Measurements from ENCODE around the gene UTP14A. TPM values are rescaled to one million over a fixed set of nuclear protein-coding genes. Genes with fewer than 3 reads are reported as not detected.

UTP14A gene
- total and polyA plus RNA-seq, 2 experiments from 2014 or later: 14.6 to 18.5 TPM

DNA sequence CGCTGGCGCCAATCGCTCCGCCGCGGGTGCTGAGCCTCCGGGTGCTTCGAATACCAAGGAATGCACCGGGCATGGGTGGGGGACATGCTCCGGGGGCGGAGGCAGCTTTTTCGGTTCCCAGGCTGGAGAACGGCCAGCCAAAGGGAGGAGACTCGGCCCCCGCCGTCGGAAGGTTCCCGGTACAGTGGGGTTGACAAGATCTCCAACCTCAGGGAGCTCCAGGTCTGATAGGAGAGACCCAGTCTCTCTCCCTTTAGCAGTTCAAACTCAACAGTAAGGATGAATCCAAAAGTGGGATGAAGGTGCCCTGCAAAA is 47.3 kb downstream of the UTP14A start:
- Histone ChIP-seq H4K20me1 (replicated peaks; ENCODE audit: insufficient read depth) (no peaks in the 10 kb centered on the region), H3K4me3 (peak overlapping the region; percentile 55), H2AFZ (peak overlapping the region; percentile 47), H3K4me2 (peak overlapping the region; percentile 80), H3F3A (replicated peaks; ENCODE audit: low read depth) (no peaks in the 10 kb centered on the region), H3K9me2 (ENCODE audit: insufficient read depth) (no peaks in the 10 kb centered on the region), H3K27ac (ENCODE audit: low read depth) (no peak overlapping the region), H3K4me1 (ENCODE audit: insufficient read depth) (peaks cover 16% of the 10 kb centered on the region), H3K36me3 (ENCODE audit: insufficient read depth) (no peaks in the 10 kb centered on the region), H3K79me2 (replicated peaks; ENCODE audit: insufficient read depth) (no peaks in the 10 kb centered on the region), H3K27me3 (ENCODE audit: insufficient read depth) (peaks cover 78% of the 10 kb centered on the region)
- H3K27ac Mint-ChIP-seq: no peak overlapping the region
- H3K4me1 Mint-ChIP-seq: peaks cover 19% of the 10 kb centered on the region
- peaks cover 60% of the 10 kb centered on the region for H3K27me3 Mint-ChIP-seq (ENCODE audit: insufficient read depth, low read depth, poor library complexity)
- no peaks in the 10 kb centered on the region for H3K36me3 Mint-ChIP-seq (ENCODE audit: low read depth)
- no peaks in the 10 kb centered on the region for H3K9me3 Mint-ChIP-seq
- no peak for TF ChIP-seq CTCF (conservative IDR thresholded peaks at IDR 0.05; ENCODE audit: low read depth in 2 of 2)
- no peak for TF ChIP-seq ZNF462 (CRISPR knock-in tag; IDR thresholded peaks at IDR 0.05)
- no peak for TF ChIP-seq ZNF331 (CRISPR knock-in tag; IDR thresholded peaks at IDR 0.05; ENCODE audit: low read depth)
- TF ChIP-seq, protein P1, sequence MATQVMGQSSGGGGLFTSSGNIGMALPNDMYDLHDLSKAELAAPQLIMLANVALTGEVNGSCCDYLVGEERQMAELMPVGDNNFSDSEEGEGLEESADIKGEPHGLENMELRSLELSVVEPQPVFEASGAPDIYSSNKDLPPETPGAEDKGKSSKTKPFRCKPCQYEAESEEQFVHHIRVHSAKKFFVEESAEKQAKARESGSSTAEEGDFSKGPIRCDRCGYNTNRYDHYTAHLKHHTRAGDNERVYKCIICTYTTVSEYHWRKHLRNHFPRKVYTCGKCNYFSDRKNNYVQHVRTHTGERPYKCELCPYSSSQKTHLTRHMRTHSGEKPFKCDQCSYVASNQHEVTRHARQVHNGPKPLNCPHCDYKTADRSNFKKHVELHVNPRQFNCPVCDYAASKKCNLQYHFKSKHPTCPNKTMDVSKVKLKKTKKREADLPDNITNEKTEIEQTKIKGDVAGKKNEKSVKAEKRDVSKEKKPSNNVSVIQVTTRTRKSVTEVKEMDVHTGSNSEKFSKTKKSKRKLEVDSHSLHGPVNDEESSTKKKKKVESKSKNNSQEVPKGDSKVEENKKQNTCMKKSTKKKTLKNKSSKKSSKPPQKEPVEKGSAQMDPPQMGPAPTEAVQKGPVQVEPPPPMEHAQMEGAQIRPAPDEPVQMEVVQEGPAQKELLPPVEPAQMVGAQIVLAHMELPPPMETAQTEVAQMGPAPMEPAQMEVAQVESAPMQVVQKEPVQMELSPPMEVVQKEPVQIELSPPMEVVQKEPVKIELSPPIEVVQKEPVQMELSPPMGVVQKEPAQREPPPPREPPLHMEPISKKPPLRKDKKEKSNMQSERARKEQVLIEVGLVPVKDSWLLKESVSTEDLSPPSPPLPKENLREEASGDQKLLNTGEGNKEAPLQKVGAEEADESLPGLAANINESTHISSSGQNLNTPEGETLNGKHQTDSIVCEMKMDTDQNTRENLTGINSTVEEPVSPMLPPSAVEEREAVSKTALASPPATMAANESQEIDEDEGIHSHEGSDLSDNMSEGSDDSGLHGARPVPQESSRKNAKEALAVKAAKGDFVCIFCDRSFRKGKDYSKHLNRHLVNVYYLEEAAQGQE (IDR thresholded peaks at IDR 0.05; ENCODE audit: unreplicated experiment): no peak
- no peak for TF ChIP-seq POLR2AphosphoS5 (IDR thresholded peaks at IDR 0.05; ENCODE audit: low read depth)
- TF ChIP-seq EZH2 (IDR thresholded peaks at IDR 0.05; ENCODE audit: low read depth, unreplicated experiment): no peak
- TF ChIP-seq STAT1 (IDR thresholded peaks at IDR 0.05; ENCODE audit: unreplicated experiment): no peak
- TF ChIP-seq EZH2phosphoT487 (IDR thresholded peaks at IDR 0.05; ENCODE audit: unreplicated experiment): no peak
- TF ChIP-seq, protein P2, sequence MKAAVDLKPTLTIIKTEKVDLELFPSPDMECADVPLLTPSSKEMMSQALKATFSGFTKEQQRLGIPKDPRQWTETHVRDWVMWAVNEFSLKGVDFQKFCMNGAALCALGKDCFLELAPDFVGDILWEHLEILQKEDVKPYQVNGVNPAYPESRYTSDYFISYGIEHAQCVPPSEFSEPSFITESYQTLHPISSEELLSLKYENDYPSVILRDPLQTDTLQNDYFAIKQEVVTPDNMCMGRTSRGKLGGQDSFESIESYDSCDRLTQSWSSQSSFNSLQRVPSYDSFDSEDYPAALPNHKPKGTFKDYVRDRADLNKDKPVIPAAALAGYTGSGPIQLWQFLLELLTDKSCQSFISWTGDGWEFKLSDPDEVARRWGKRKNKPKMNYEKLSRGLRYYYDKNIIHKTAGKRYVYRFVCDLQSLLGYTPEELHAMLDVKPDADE (IDR thresholded peaks at IDR 0.05): no peak
- no peak for TF ChIP-seq JUNB (IDR thresholded peaks at IDR 0.05; ENCODE audit: unreplicated experiment)
- no peak for TF ChIP-seq ZNF114 (CRISPR knock-in tag; IDR thresholded peaks at IDR 0.05)
- TF ChIP-seq CREB1 (CRISPR knock-in tag; IDR thresholded peaks at IDR 0.05; ENCODE audit: low read depth): no peak
- no peak for TF ChIP-seq NANOG (IDR thresholded peaks at IDR 0.05; ENCODE audit: borderline replicate concordance)
- ATAC-seq (peak; percentile 6), DNase-seq (ENCODE audit: low spot score) (peak; percentile 24)
- H3K4me3 Mint-ChIP-seq: peak overlapping the region; percentile 60
